8988T (cell line): ENCODE data around the gene NOVA2.

Experiments
- DNase-seq: peaks from one replicate; pipeline ENCODE4 v3.0.0; 2011

The NOVA2 gene

GRCh38 chr19:45999653-46000121 is 26.0 kb upstream of the NOVA2 start:
- DNase-seq = no peak

GRCh38 chr19:45998834-45999233 is 25.2 kb upstream of the NOVA2 start:
- DNase-seq = no peak

GRCh38 chr19:45996933-45997332 is 23.3 kb upstream of the NOVA2 start:
- DNase-seq = no peak

- no peak for DNase-seq
These were observed 22.2 kb upstream of the NOVA2 start for GRCh38 chr19:45995715-45996385.

GRCh38 chr19:45994998-45995714 is 21.5 kb upstream of the NOVA2 start, which contains the start of gene CCDC61:
CCDC61 (plus strand) TSS chr19:45995467; CDS start chr19:46003019, 7,552 bp downstream.
- peak; percentile 82 for DNase-seq

- no peak for DNase-seq
These were observed 20.9 kb upstream of the NOVA2 start for GRCh38 chr19:45994456-45994997.

GRCh38 chr19:45990113-45990728 is 16.6 kb upstream of the NOVA2 start:
- DNase-seq = no peak

GRCh38 chr19:45985321-45985720 is 11.7 kb upstream of the NOVA2 start:
- DNase-seq = no peak

GRCh38 chr19:45981350-45981749 is 7.7 kb upstream of the NOVA2 start:
- DNase-seq = no peak

- DNase-seq = no peak
These were observed 4.5 kb upstream of the NOVA2 start for GRCh38 chr19:45978156-45978555.

GRCh38 chr19:45976178-45976577 is 2.5 kb upstream of the NOVA2 start:
- no peak for DNase-seq

- no peak for DNase-seq
These were observed 1.8 kb upstream of the NOVA2 start for GRCh38 chr19:45975306-45976070.

GRCh38 chr19:45972947-45973540 is 621 bp downstream of the NOVA2 start:
- no peak for DNase-seq

GRCh38 chr19:45972081-45972946 is 1.4 kb downstream of the NOVA2 start:
- DNase-seq = no peak

GRCh38 chr19:45971260-45971902 is 2.3 kb downstream of the NOVA2 start:
- no peak for DNase-seq

- no peak for DNase-seq
These were observed 4.0 kb downstream of the NOVA2 start for GRCh38 chr19:45969676-45970075.

GRCh38 chr19:45968626-45969025 is 5.0 kb downstream of the NOVA2 start:
- DNase-seq = no peak

GRCh38 chr19:45967246-45967645 is 6.4 kb downstream of the NOVA2 start:
- DNase-seq = no peak

GRCh38 chr19:45962021-45962420 is 11.6 kb downstream of the NOVA2 start:
- no peak for DNase-seq

- no peak for DNase-seq
These were observed 12.9 kb downstream of the NOVA2 start for GRCh38 chr19:45960595-45961235.
